Measurements from ENCODE around the gene GRAMD4.

DNA sequence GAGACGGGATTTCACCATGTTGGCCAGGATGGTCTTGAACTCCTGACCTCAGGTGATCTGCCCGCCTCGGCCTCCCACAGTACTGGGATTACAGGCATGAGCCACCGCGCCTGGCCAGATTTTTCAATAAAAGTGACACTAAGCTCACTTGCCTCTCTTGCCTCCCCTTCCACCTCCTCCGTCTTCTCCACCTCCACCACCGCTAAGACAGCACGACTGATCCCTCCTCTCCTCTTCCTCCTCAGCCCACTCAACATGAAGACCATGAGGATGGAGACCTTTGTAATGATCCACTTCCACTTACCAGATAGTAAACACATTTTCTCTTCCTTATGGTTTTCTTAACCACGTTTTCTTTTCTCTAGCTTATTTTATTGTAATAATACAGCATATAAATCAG lies 103.7 kb downstream of the GRAMD4 start:
- TF ChIP-seq, protein P1, sequence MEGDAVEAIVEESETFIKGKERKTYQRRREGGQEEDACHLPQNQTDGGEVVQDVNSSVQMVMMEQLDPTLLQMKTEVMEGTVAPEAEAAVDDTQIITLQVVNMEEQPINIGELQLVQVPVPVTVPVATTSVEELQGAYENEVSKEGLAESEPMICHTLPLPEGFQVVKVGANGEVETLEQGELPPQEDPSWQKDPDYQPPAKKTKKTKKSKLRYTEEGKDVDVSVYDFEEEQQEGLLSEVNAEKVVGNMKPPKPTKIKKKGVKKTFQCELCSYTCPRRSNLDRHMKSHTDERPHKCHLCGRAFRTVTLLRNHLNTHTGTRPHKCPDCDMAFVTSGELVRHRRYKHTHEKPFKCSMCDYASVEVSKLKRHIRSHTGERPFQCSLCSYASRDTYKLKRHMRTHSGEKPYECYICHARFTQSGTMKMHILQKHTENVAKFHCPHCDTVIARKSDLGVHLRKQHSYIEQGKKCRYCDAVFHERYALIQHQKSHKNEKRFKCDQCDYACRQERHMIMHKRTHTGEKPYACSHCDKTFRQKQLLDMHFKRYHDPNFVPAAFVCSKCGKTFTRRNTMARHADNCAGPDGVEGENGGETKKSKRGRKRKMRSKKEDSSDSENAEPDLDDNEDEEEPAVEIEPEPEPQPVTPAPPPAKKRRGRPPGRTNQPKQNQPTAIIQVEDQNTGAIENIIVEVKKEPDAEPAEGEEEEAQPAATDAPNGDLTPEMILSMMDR (IDR thresholded peaks at IDR 0.05 in 8 of 11, conservative IDR thresholded peaks at IDR 0.05 in 3 of 11): no peak
- TF ChIP-seq POLR2A (IDR thresholded peaks at IDR 0.05): no peak
